ENCODE measurements around the gene PPP1CA. TPM values are rescaled to one million over a fixed set of nuclear protein-coding genes. Genes with fewer than 3 reads are reported as not detected.
A peak's percentile ranks its signal among the peaks of the same experiment; 100 is the strongest.
"Not testable (repeated sequence)": the region's sequence is repeated elsewhere in the genome, so short reads cannot be mapped to it uniquely, and the experiment has no call there.

Gene PPP1CA
- total RNA-seq, 1 donor from 2014 or later: 124 TPM

GRCh38 chr11:67403085-67403484 lies 1.4 kb upstream of the PPP1CA start:
- not testable (repeated sequence) for DNase-seq (ENCODE audit: low spot score)

GRCh38 chr11:67402192-67402839 lies 658 bp upstream of the PPP1CA start:
- DNase-seq (ENCODE audit: low spot score): not testable (repeated sequence)

GRCh38 chr11:67400942-67401494 lies 640 bp downstream of the PPP1CA start:
- DNase-seq (ENCODE audit: low spot score): no peak

- DNase-seq (ENCODE audit: low spot score): no peak
Observed at GRCh38 chr11:67400251-67400941, 1.3 kb downstream of the PPP1CA start.

GRCh38 chr11:67398661-67399563 lies 2.7 kb downstream of the PPP1CA start:
- no peak for DNase-seq (ENCODE audit: low spot score)

- DNase-seq (ENCODE audit: low spot score): no peak
Observed at GRCh38 chr11:67397986-67398660, 3.5 kb downstream of the PPP1CA start.

- DNase-seq (ENCODE audit: low spot score): no peak
Observed at GRCh38 chr11:67397536-67397935, 4.1 kb downstream of the PPP1CA start.

GRCh38 chr11:67396587-67397389 lies 4.9 kb downstream of the PPP1CA start:
- DNase-seq (ENCODE audit: low spot score): no peak

GRCh38 chr11:67396259-67396581 lies 5.4 kb downstream of the PPP1CA start:
- DNase-seq (ENCODE audit: low spot score): no peak

- no peak for DNase-seq (ENCODE audit: low spot score)
Observed at GRCh38 chr11:67395555-67396258, 6.0 kb downstream of the PPP1CA start.

- DNase-seq (ENCODE audit: low spot score): no peak
Observed at GRCh38 chr11:67393990-67394389, 7.7 kb downstream of the PPP1CA start.

GRCh38 chr11:67393437-67393836 lies 8.2 kb downstream of the PPP1CA start:
- DNase-seq (ENCODE audit: low spot score): no peak

GRCh38 chr11:67392183-67392715 lies 9.4 kb downstream of the PPP1CA start:
- DNase-seq (ENCODE audit: low spot score): no peak

- DNase-seq (ENCODE audit: low spot score): peak; percentile 95
Observed at GRCh38 chr11:67391304-67392182, 10.1 kb downstream of the PPP1CA start, which contains the start of gene RAD9A. RAD9A (plus strand) TSS chr11:67391986; CDS start chr11:67392045, 59 bp downstream.

- DNase-seq (ENCODE audit: low spot score): no peak
Observed at GRCh38 chr11:67390947-67391303, 10.7 kb downstream of the PPP1CA start.

GRCh38 chr11:67389477-67389876 lies 12.2 kb downstream of the PPP1CA start:
- DNase-seq (ENCODE audit: low spot score): no peak

GRCh38 chr11:67387518-67387917 lies 14.1 kb downstream of the PPP1CA start:
- DNase-seq (ENCODE audit: low spot score): no peak

GRCh38 chr11:67387069-67387468 lies 14.6 kb downstream of the PPP1CA start:
- no peak for DNase-seq (ENCODE audit: low spot score)

GRCh38 chr11:67384851-67385366 lies 16.7 kb downstream of the PPP1CA start:
- no peak for DNase-seq (ENCODE audit: low spot score)

Measured in ureter (tissue), 1 donor.